Esophagus muscularis mucosa (tissue), 4 donors: Measurements from ENCODE around the gene STYXL1. TPM values are rescaled to one million over a fixed set of nuclear protein-coding genes. Genes with fewer than 3 reads are reported as not detected.

Source experiments
- DNase-seq: peaks from one replicate; pipeline ENCODE4 v3.0.0-alpha.2; 2017; ENCODE audit errors: extremely low spot score
- H3K27ac ChIP-seq, 4 donors: fragments of 200-600 bp; sonication (generic); replicated peaks in 1 of 4; 1 replicate in 3 of 4; 2 replicates in 1 of 4; pipeline ENCODE4 v1.5.1; 2016 to 2019; ENCODE audit warnings: mild to moderate bottlenecking in 1 of 4
- H3K27me3 ChIP-seq, 4 donors: fragments of 200-600 bp; sonication (generic); one replicate each; pipeline versions ENCODE4 v1.5.1 to v1.6.0; 2016 to 2019
- H3K36me3 ChIP-seq, 4 donors: fragments of 200-600 bp; sonication (generic); one replicate each; pipeline ENCODE4 v1.5.1; 2016 to 2019
- H3K4me1 ChIP-seq, 4 donors: fragments of 200-600 bp; sonication (generic); one replicate each; pipeline ENCODE4 v1.5.1; 2016 to 2019
- H3K4me3 ChIP-seq, 4 donors: fragments of 200-600 bp; sonication (generic); 1 replicate in 2 of 4; 2 replicates in 2 of 4; pipeline ENCODE4 v1.5.1; 2016 to 2019; ENCODE audit warnings: mild to moderate bottlenecking in 4 of 4, moderate library complexity in 1 of 4
- H3K9me3 ChIP-seq, 4 donors: fragments of 200-600 bp; sonication (generic); 1 replicate in 3 of 4; 2 replicates in 1 of 4; pipeline ENCODE4 v1.5.1; 2016 to 2019
- CTCF ChIP-seq, 3 experiments: fragments of 200-600 bp in 2 of 3; fragments of 450-650 bp in 1 of 3; sonication (generic) in 2 of 3; IDR thresholded peaks; one replicate each; pipeline ENCODE4 v1.5.1; 2017 to 2019; ENCODE audit warnings: antibody characterized with exemption in 3 of 3, mild to moderate bottlenecking in 2 of 3, moderate library complexity in 1 of 3
- EP300 ChIP-seq: sonication (generic); formaldehyde crosslinking; IDR thresholded peaks from one replicate; pipeline ENCODE4 v1.6.1; 2017; ENCODE audit warnings: antibody characterized with exemption
- POLR2A ChIP-seq: fragments of 450-650 bp; IDR thresholded peaks from one replicate; pipeline ENCODE4 v1.6.1; 2017; ENCODE audit warnings: antibody characterized with exemption, moderate library complexity, mild to moderate bottlenecking, low read depth
- POLR2AphosphoS5 ChIP-seq, 2 donors: sonication (generic); formaldehyde crosslinking; IDR thresholded peaks; one replicate each; pipeline ENCODE4 v1.6.1; 2017; ENCODE audit warnings: antibody characterized with exemption in 2 of 2
- WGBS: methylation state at CpG from one replicate; pipeline ENCODE4 v1.1.5; 2018; 5-methylcytosine and 5-hydroxymethylcytosine counted together
- intact Hi-C: fragments of 100-400 bp; cut with DNase I; formaldehyde crosslinking; loops from one replicate; pipeline ENCODE4 v1.15.1; 2023
- total RNA-seq, 4 donors: library from RNA; depleted of rRNA; stranded (reverse); fragments of >200 nt; gene quantifications; one replicate each; pipeline versions ENCODE4 v1.1.0 to v1.2.1, GENCODE V29; 2016

STYXL1 gene
- total RNA-seq, 4 donors from 2014 or later, result 13.9 to 20.0 (median 17.9) TPM

DNA sequence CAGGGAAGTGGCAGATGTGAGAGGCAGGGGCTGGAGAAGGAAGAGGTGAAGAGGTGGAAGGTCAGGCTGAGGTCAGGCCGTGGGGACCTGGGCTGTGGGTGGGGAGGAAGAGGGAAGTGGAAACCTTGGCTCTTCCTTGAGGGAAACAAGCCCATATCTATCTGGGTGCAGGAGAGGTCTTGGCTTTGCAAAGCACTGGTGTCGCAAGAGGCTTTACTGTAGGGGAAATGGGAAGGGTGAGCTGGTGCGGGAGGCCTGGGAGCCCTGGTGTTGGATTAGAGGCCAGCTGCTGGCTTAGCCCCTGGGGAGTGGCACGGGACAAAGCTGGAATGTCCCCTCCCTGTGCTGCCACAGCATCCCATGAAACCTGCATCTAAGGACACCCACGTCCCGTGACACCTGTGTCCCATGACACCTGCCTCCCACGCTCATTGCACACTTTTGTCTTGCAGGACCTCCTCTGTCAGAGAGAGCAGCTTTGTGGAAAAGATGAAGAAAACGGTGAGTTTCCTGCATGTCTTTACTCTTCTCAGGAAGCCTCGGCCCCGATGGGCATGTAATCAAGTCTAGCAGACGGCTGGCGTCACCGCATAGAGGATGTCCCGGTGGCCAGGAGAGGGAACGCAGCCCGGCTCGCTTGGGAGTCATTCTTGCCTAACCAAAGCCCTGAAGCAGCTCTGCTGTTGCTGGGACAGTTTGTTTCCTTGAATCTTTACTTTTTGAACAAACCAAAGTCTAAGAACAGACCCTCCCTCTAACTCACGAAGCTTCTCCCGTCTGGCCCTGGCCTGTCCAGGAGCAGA lies 75.6 kb downstream of the STYXL1 start:
- H3K36me3 ChIP-seq, result peaks cover 7 to 25% (median 21%) of the 10 kb centered on the region in 4 donors
- TF ChIP-seq POLR2A (no peak), EP300 (no peak), CTCF (IDR thresholded peaks at IDR 0.05) (peak in 1 of 3 experiments; percentile 14), POLR2AphosphoS5 (IDR thresholded peaks at IDR 0.05) (no peak)
- intact Hi-C loops, result no loop called here
- no peak overlapping the region for H3K4me3 ChIP-seq
- H3K27ac ChIP-seq, result peak overlapping the region; percentile 45 to 62 (median 51)
- peaks cover 43 to 50% (median 47%) of the 10 kb centered on the region in 4 donors for H3K4me1 ChIP-seq
- peak; percentile 92 for DNase-seq
- H3K27me3 ChIP-seq, result no peaks in the 10 kb centered on the region
- 71% methylated on average over 17 of the region's 19 CpGs for WGBS
- H3K9me3 ChIP-seq, result no peaks in the 10 kb centered on the region

- DNase-seq, result no peak
- Histone ChIP-seq H3K36me3 (peaks cover 7 to 21% (median 19%) of the 10 kb centered on the region in 4 donors), H3K9me3 (no peaks in the 10 kb centered on the region), H3K4me3 (no peak overlapping the region), H3K27me3 (no peaks in the 10 kb centered on the region), H3K4me1 (peaks cover 48 to 56% (median 51%) of the 10 kb centered on the region in 4 donors), H3K27ac (peak overlapping the region; percentile 45 to 62 (median 51))
- intact Hi-C loops, result no loop called here
- no peak for TF ChIP-seq POLR2A
- WGBS, result 79% methylated on average over 14 of the region's 14 CpGs
Observed at GRCh38 chr7:75971309-75971960, 76.4 kb downstream of the STYXL1 start.

- DNase-seq, result no peak
- H3K9me3 ChIP-seq, result no peaks in the 10 kb centered on the region
- H3K27ac ChIP-seq, result peak overlapping the region; percentile 83 to 93 (median 85)
- intact Hi-C loops, result loop anchor here (5.0 kb wide), 1 partner anchor 53 kb away; the partner anchor contains the start of gene POR
- peaks cover 7 to 21% (median 19%) of the 10 kb centered on the region in 4 donors for H3K36me3 ChIP-seq
- H3K4me1 ChIP-seq, result peaks cover 64 to 67% (median 66%) of the 10 kb centered on the region in 4 donors
- no peaks in the 10 kb centered on the region for H3K27me3 ChIP-seq
- TF ChIP-seq POLR2A (no peak), POLR2AphosphoS5 (IDR thresholded peaks at IDR 0.05) (no peak)
- no peak overlapping the region for H3K4me3 ChIP-seq
- 91% methylated on average over 30 of the region's 30 CpGs for WGBS
Observed at GRCh38 chr7:75969704-75970498, 77.9 kb downstream of the STYXL1 start.

- Histone ChIP-seq H3K27ac (peak overlapping the region; percentile 83 to 93 (median 85)), H3K4me1 (peaks cover 64 to 68% (median 68%) of the 10 kb centered on the region in 4 donors), H3K4me3 (no peak overlapping the region), H3K36me3 (peaks cover 7 to 20% (median 19%) of the 10 kb centered on the region in 4 donors), H3K27me3 (no peaks in the 10 kb centered on the region), H3K9me3 (no peaks in the 10 kb centered on the region)
- intact Hi-C loops, result loop anchor here (5.0 kb wide), 1 partner anchor 52 kb away; the partner anchor contains the start of gene POR
- TF ChIP-seq CTCF (IDR thresholded peaks at IDR 0.05) (no peak), POLR2AphosphoS5 (IDR thresholded peaks at IDR 0.05) (peak; percentile 23 to 61)
- WGBS, result 84% methylated on average over 9 of the region's 13 CpGs
- DNase-seq, result no peak
Observed at GRCh38 chr7:75969182-75969581, 78.6 kb downstream of the STYXL1 start.

DNA sequence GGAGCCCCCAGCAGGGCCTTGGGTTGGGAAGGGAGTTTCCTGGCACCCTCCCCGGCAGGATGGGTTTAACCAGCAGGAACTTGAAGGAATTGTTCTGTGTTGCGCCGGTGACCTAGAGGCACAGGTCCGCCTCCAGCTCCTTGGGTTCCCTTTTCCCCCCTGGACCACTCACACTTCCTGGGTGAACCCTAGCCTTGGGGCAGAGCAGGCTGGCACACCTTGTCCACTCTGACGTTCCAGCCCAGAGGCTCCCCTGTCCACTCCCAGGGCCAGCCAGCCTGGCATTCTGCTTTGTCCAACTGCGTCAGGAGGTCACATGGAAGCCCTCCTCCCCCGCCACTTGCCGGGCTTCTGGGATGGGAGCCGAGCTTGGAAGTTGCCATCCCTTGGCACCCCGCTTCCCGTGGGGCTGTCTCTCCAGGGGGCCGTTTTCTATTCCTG lies 79.2 kb downstream of the STYXL1 start:
- Histone ChIP-seq H3K36me3 (peaks cover 7 to 14% (median 13%) of the 10 kb centered on the region in 4 donors), H3K27me3 (no peaks in the 10 kb centered on the region), H3K9me3 (no peaks in the 10 kb centered on the region), H3K4me1 (peaks cover 64 to 72% (median 71%) of the 10 kb centered on the region in 4 donors), H3K4me3 (no peak overlapping the region), H3K27ac (peak overlapping the region; percentile 83 to 93 (median 85))
- TF ChIP-seq EP300, result no peak
- no peak for TF ChIP-seq CTCF (IDR thresholded peaks at IDR 0.05)
- no peak for TF ChIP-seq POLR2A
- TF ChIP-seq POLR2AphosphoS5 (IDR thresholded peaks at IDR 0.05), result no peak
- DNase-seq, result no peak
- WGBS, result 76% methylated on average over 12 of the region's 12 CpGs
- intact Hi-C loops, result loop anchor here (5.0 kb wide), 1 partner anchor 51 kb away; the partner anchor contains the start of gene POR
